Measurements from ENCODE around the gene CARD14. TPM values are rescaled to one million over a fixed set of nuclear protein-coding genes. Genes with fewer than 3 reads are reported as not detected.
A peak's percentile ranks its signal among the peaks of the same experiment; 100 is the strongest.

Gene CARD14
- 5.4 to 6.9 TPM (median 6.8 TPM) in 3 replicates for total RNA-seq

DNA sequence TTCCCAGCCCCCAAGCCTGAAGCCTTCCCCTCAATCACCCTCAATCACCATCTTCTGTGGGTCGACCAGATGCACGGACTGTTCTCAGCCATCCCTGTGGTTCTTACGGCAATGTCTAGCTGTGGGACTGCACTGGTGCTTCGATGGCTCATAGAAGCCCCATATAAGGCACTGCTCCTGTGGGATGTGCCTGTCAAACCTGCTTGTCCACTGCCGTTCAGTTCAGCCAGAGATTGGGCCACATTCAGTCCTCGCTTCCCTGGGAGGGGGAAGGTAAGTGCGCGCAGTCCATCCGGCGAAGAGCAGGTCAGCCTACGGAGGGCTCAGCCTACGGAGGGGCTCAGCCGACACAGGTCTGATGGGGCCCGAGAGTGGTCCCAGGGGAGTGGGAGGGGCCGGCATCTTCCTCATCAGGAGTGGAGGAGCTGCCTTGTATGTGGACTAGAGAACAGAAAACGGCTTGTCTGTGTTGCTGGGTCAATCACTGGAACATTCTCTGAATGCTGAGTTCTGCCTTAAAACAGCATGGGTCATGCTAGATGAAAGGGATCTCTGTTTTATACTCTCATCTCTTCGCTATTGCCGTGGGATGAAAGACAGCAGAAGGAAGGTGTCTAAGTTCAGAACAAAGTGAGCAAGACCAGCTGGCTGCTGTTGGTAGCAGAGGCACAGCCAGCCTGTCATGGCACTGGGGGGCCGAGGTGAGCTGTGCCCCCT lies at the start of gene CARD14:
Gene CARD14 (plus strand): TSS at position 247 of the 717 bp plus-strand sequence. CDS start 11,409 bp downstream, outside the sequence.
- TF ChIP-seq, protein P1, sequence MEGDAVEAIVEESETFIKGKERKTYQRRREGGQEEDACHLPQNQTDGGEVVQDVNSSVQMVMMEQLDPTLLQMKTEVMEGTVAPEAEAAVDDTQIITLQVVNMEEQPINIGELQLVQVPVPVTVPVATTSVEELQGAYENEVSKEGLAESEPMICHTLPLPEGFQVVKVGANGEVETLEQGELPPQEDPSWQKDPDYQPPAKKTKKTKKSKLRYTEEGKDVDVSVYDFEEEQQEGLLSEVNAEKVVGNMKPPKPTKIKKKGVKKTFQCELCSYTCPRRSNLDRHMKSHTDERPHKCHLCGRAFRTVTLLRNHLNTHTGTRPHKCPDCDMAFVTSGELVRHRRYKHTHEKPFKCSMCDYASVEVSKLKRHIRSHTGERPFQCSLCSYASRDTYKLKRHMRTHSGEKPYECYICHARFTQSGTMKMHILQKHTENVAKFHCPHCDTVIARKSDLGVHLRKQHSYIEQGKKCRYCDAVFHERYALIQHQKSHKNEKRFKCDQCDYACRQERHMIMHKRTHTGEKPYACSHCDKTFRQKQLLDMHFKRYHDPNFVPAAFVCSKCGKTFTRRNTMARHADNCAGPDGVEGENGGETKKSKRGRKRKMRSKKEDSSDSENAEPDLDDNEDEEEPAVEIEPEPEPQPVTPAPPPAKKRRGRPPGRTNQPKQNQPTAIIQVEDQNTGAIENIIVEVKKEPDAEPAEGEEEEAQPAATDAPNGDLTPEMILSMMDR (IDR thresholded peaks at IDR 0.05; ENCODE audit: unreplicated experiment): no peak
- DNase-seq (ENCODE audit: low spot score in 2 of 2, unreplicated experiment in 2 of 2): peak in 1 of 2 experiments; percentile 65
- Mint-ChIP-seq H3K9me3 (peaks cover 3% of the 10 kb centered on the region), H3K27me3 (ENCODE audit: low read depth) (no peaks in the 10 kb centered on the region), H3K4me1 (peaks cover 22% of the 10 kb centered on the region), H3K27ac (peak within 1 kb of the TSS; percentile 51), H3K4me3 (peak within 1 kb of the TSS; percentile 58), H3K36me3 (no peaks in the 10 kb centered on the region)

DNA sequence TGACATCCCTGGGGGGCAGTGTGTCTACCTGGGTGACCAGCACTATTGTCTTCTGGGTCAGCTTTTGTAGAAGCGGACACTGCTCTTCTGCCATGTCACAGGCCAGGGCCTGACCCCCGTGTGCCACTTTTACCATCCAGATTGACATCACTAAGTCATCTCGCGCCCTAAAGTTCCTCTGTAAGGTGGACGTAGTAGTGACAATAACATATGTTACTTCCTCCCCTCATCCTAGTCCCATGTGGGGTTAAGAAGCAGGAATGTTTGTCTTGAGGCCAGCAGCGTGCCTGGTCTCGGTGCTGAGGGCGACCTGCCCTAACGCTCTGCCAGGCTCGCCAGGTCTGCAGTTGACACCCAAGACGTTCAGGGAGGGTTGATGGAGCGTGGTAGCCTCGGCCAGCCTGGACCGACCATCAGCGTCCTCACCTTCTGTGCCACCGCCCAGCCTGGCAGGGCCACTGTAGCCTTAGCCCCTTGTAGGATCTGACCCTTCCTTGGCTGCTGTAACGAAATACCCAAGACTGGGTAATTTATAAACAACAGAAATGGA lies 47.7 kb upstream of the CARD14 start:
- Mint-ChIP-seq H3K27me3 (ENCODE audit: low read depth) (no peaks in the 10 kb centered on the region), H3K27ac (no peak overlapping the region), H3K4me3 (no peak overlapping the region), H3K9me3 (no peaks in the 10 kb centered on the region), H3K4me1 (peaks cover 9% of the 10 kb centered on the region), H3K36me3 (no peaks in the 10 kb centered on the region)
- DNase-seq (ENCODE audit: low spot score in 2 of 2, unreplicated experiment in 2 of 2): peak in 1 of 2 experiments; percentile 33
- TF ChIP-seq, protein P1 (IDR thresholded peaks at IDR 0.05; ENCODE audit: unreplicated experiment): no peak

DNA sequence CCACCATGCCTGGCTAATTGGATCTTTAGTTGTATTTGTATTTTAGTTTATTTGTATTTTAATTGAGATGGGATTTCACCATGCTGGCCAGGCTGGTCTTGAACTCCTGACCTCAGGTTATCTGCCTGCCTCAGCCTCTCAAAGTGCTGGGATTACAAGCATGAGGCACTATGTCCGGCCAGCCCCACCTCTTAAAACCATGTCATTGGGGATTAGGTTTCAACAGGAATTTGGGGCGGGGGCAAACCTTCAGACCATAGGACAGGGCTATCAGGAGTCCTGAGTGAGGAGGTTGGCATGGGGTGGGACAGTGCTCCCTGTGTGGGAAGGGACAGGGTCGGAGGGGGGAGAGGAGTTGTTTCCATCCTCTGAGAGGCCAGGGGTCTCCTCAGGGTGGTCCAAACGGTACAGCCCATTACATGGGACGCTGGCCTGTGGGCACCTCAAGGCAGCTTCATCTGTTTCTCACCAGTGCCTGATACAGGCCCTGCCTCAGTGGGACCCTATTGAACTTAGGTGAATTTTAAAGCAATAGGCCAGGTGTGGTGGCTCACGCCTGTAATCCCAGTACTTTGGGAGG lies 46.8 kb upstream of the CARD14 start:
- H3K36me3 Mint-ChIP-seq: no peaks in the 10 kb centered on the region
- DNase-seq (ENCODE audit: low spot score in 2 of 2, unreplicated experiment in 2 of 2): peak in 1 of 2 experiments; percentile 9
- peaks cover 9% of the 10 kb centered on the region for H3K4me1 Mint-ChIP-seq

DNA sequence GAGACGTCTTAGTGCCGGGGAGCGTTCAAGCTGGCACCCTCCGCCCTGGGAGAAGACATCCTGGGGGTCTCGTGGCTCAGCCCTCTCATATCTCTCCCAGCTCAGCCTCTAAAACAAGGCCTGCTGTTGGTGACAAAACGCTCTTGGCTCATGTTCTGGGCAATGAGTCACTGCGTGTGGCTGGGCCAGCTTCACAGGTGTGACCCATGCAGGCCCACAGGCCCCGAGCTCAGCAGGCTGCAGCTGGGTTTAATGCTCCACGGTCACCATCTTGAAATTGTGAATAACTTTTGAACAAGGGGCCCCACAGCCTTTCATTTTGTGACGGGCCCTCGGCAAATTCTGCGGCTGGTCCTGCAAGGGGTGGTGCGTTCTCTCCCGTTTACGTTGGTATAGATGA lies 46.0 kb upstream of the CARD14 start:
- Mint-ChIP-seq H3K27ac (no peak overlapping the region), H3K36me3 (no peaks in the 10 kb centered on the region), H3K4me1 (peaks cover 9% of the 10 kb centered on the region), H3K27me3 (ENCODE audit: low read depth) (no peaks in the 10 kb centered on the region), H3K4me3 (no peak overlapping the region), H3K9me3 (no peaks in the 10 kb centered on the region)
- TF ChIP-seq, protein P1 (IDR thresholded peaks at IDR 0.05; ENCODE audit: unreplicated experiment): no peak
- DNase-seq (ENCODE audit: low spot score in 2 of 2, unreplicated experiment in 2 of 2): peak in 1 of 2 experiments; percentile 36

More for the DNA sequence above, 46.8 kb upstream of the CARD14 start:
- no peaks in the 10 kb centered on the region for H3K9me3 Mint-ChIP-seq
- TF ChIP-seq, protein P1 (IDR thresholded peaks at IDR 0.05; ENCODE audit: unreplicated experiment): no peak
- H3K27ac Mint-ChIP-seq: no peak overlapping the region
- H3K27me3 Mint-ChIP-seq (ENCODE audit: low read depth): no peaks in the 10 kb centered on the region
- no peak overlapping the region for H3K4me3 Mint-ChIP-seq

DNA sequence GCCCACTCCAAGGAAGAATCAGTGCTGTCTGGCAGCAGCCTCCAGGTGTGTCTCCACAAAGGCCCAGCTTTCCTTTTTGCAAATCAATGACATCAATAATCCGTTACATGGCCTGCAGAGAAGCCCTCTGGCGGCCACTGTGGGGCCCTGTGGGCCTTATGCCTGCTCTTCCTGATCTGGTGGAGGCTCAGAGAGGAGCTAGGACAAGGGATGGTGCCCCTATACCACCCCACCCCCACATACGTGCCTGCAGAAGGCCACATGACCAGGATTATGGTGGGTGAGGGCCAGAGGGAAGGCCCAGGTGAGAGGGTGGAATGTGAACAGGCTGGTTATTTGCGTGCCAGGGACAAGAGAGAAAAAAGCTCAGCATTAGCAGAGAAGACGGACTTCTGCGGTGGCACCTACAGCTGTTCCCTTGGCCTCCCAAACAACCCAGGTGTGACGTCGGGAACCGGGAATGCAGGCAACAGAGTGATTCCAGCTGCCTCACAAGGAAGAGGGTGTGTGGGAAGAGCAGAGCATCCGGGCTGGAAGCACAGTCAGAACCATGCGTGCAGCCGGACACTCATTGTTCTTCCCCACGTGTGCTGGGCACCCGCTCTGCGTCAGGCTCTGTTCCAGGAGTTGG lies 45.4 kb upstream of the CARD14 start:
- TF ChIP-seq, protein P1 (IDR thresholded peaks at IDR 0.05; ENCODE audit: unreplicated experiment): no peak
- Mint-ChIP-seq H3K36me3 (no peaks in the 10 kb centered on the region), H3K9me3 (no peaks in the 10 kb centered on the region), H3K27ac (peak overlapping the region; percentile 56), H3K27me3 (ENCODE audit: low read depth) (no peaks in the 10 kb centered on the region), H3K4me1 (peaks cover 9% of the 10 kb centered on the region), H3K4me3 (peak overlapping the region; percentile 13)
- DNase-seq (ENCODE audit: low spot score in 2 of 2, unreplicated experiment in 2 of 2): peak in 1 of 2 experiments; percentile 38

All from mesothelial cell of epicardium (in vitro differentiated cells).